K562 (cell line): ENCODE measurements around the gene PPP2R2B. TPM values are rescaled to one million over a fixed set of nuclear protein-coding genes. Genes with fewer than 3 reads are reported as not detected.

Experiments
- ARID1B ChIP-seq: fragments of 450-650 bp; IDR thresholded peaks from 2 replicates; pipeline ENCODE4 v1.6.1; 2016; ENCODE audit warnings: antibody characterized with exemption, mild to moderate bottlenecking, inconsistent platforms
- CUX1 ChIP-seq: fragments of 200-800 bp; sonication (Bioruptor generic); IDR thresholded peaks from 2 replicates; pipeline ENCODE4 v1.6.1; 2016; ENCODE audit warnings: missing genetic modification characterization, missing compliant biosample characterization
- PBX2 ChIP-seq, 2 experiments: IDR thresholded peaks in 1 of 2; conservative IDR thresholded peaks in 1 of 2; 2 replicates each; pipeline ENCODE4 v1.6.1; 2016; ENCODE audit warnings: low read depth in 2 of 2, mild to moderate bottlenecking in 1 of 2, missing compliant biosample characterization in 1 of 2, missing genetic modification characterization in 1 of 2, moderate library complexity in 1 of 2
- polyA plus RNA-seq, 8 experiments: library from polyadenylated mRNA; depleted of rRNA in 4 of 8; stranded (reverse) in 5 of 8; unstranded in 3 of 8; fragments of >200 nt; fragmentation: Nextera tagmentation in 2 of 8; fragmentation: Illumina TruSeq in 1 of 8; extraction: Ambion mirVana in 2 of 8; extraction: Trizol in 1 of 8; gene quantifications; 2 replicates each; pipeline versions ENCODE4 v1.2.1 to v1.2.3, GENCODE V29; 2011 to 2014; ENCODE audit warnings: inconsistent platforms in 1 of 8, missing spikeins in 1 of 8
- total RNA-seq, 7 experiments: library from RNA; depleted of rRNA in 6 of 7; stranded (reverse); fragments of >200 nt in 6 of 7; fragmentation: Illumina TruSeq in 2 of 7; extraction: Trizol in 2 of 7; gene quantifications; 2 replicates each; pipeline versions ENCODE4 v1.2.1 to v1.2.3, GENCODE V29; 2011 to 2021; ENCODE audit warnings: low replicate concordance in 1 of 7

The PPP2R2B gene
- total and polyA plus RNA-seq, 9 of the 15 experiments (the other 6 are each of a cell fraction or from before 2014, with no cell fraction given): not detected

DNA sequence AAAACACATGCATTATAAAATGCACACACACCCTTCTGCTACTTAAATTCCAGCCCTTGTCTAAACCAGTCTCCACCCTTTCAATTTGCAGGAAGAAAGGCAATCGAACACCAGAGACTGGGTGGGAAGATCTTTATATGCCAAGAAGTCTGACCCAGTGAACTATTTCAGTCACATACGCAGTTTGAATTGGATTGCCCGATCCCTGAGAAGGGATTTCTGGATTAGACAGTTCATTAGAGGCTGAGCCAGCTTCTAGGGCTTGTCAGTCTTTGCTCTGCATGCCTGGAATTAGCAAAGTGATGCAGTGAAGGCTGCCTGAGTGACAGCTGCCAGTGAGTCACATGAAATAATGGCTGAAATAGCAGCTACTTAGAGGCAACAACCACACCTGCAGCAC, 159.9 kb downstream of the PPP2R2B start (continued):
- no peak for TF ChIP-seq CUX1 (CRISPR knock-in tag)
- TF ChIP-seq ARID1B: no peak
- no peak for TF ChIP-seq PBX2 (CRISPR knock-in tag; IDR thresholded peaks at IDR 0.05; ENCODE audit: low read depth)
- no peak for TF ChIP-seq PBX2 (tag; conservative IDR thresholded peaks at IDR 0.05; ENCODE audit: low read depth)
- TF ChIP-seq, all 486 proteins: peak for 0
